KMS-11 (cell line): ENCODE results near the gene PRND.

Source experiments
- H2AFZ ChIP-seq: fragments of 200-600 bp; sonication (generic); 2 replicates; pipeline ENCODE4 v1.6.1; 2016; ENCODE audit warnings: antibody characterized with exemption, mixed run types, low read depth
- H3K27ac ChIP-seq: fragments of 200-600 bp; sonication (generic); 2 replicates; pipeline ENCODE4 v1.6.1; 2016; ENCODE audit warnings: mild to moderate bottlenecking, mixed run types
- H3K27me3 ChIP-seq: fragments of 200-600 bp; sonication (generic); 2 replicates; pipeline ENCODE4 v1.6.1; 2017; ENCODE audit warnings: mild to moderate bottlenecking, low read depth, mixed run types, moderate library complexity; ENCODE audit not compliant: insufficient read depth
- H3K36me3 ChIP-seq: fragments of 200-600 bp; sonication (generic); 2 replicates; pipeline ENCODE4 v1.6.1; 2017; ENCODE audit warnings: mild to moderate bottlenecking, mixed run types; ENCODE audit not compliant: insufficient read depth
- H3K4me1 ChIP-seq: fragments of 200-600 bp; sonication (generic); 2 replicates; pipeline ENCODE4 v1.6.1; 2016; ENCODE audit warnings: mild to moderate bottlenecking, low read depth, mixed run types; ENCODE audit not compliant: poor library complexity, severe bottlenecking
- H3K4me2 ChIP-seq: fragments of 200-600 bp; sonication (generic); 2 replicates; pipeline ENCODE4 v1.7.0; 2016; ENCODE audit warnings: mild to moderate bottlenecking, mixed run types
- H3K4me3 ChIP-seq: fragments of 200-600 bp; sonication (generic); IDR thresholded peaks from 2 replicates; pipeline ENCODE4 v1.6.1; 2017; ENCODE audit warnings: low read depth, low read length, mixed read lengths; ENCODE audit not compliant: insufficient read depth
- H3K79me2 ChIP-seq: fragments of 200-600 bp; sonication (generic); 2 replicates; pipeline ENCODE4 v1.6.1; 2016; ENCODE audit warnings: low read depth, mixed run types; ENCODE audit not compliant: insufficient read depth
- H3K9ac ChIP-seq: fragments of 200-600 bp; sonication (generic); 2 replicates; pipeline ENCODE4 v1.6.1; 2016; ENCODE audit warnings: mild to moderate bottlenecking, mixed run types
- H4K20me1 ChIP-seq: fragments of 200-600 bp; sonication (generic); 2 replicates; pipeline ENCODE4 v1.6.1; 2016; ENCODE audit warnings: mild to moderate bottlenecking, mixed run types; ENCODE audit not compliant: insufficient read depth
- TF ChIP-seq, protein P1 (sequence below): fragments of 200-600 bp; sonication (generic); conservative IDR thresholded peaks from 2 replicates; pipeline ENCODE4 v1.6.1; 2017; ENCODE audit warnings: low read depth, mild to moderate bottlenecking, antibody characterized with exemption, low read length, moderate library complexity, mixed read lengths

The PRND gene

DNA sequence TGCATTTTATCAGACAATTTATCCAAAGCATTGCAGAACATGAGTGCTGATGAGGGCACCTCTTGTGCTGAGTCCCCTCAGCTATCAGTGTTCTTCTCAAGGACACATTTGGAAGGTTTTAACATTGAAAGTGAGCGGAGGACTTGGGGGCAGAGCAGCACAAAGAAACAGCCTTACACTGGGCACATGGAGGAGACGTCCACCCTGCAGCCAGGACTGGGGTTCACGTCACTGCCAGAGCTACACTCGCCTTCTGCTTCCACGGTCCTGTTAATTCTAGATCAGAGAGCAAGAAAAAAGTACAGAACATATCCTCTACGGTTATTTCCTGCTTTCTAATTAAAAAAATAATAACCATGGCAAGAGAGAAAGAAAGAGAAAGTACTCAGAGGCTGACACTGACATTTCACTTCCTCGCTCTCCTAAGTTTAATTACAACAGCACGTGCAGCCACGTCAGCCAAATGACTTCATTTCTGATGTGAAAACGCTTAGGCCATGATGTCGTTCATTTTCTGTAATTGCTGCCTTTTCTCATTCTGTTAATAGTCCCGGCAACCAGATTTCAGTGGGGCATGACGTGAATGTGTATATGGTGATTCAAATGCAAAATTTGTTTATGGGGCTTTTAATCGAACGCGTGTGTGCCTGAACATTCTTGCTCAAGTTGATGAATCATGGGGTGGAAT lies 5.1 kb downstream of the PRND start:
- Histone ChIP-seq H2AFZ (no peak overlapping the region), H3K4me2 (no peak overlapping the region), H3K4me3 (no peak overlapping the region)

DNA sequence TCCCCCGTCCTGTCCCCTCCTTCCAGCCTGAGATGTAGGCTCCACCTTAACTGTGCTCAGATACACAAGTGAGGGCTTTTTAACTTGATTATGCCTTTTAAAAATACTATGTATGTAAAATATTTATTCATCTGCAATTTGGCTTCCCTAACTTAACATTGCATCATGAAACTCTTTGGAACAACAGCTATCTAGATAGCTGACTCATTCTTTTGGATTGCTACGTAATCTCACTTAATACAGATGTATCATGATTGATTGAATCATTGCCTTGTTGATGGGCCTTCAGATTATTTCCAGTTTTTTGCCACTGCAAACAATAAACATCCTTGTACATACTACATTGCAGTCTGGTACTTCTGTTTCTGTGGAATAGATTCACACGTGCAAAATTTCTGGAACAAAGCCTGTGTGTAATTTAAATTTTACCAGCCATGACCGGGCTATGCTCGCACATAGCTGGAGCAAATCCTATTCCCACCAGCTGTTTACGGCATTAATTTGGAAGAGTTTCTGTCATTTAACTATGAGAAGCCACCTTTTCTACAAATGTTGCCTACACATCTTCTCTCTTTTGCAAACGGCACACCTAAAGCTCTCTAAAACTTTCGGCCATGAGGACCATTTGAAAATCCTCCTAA lies 6.5 kb downstream of the PRND start:
- Histone ChIP-seq H3K9ac (no peak overlapping the region), H3K27ac (no peak overlapping the region), H3K36me3 (no peaks in the 10 kb centered on the region), H2AFZ (no peak overlapping the region), H3K79me2 (no peaks in the 10 kb centered on the region), H3K4me3 (no peak overlapping the region), H3K4me1 (no peaks in the 10 kb centered on the region), H3K27me3 (no peaks in the 10 kb centered on the region), H3K4me2 (no peak overlapping the region), H4K20me1 (no peaks in the 10 kb centered on the region)
- TF ChIP-seq, protein P1, sequence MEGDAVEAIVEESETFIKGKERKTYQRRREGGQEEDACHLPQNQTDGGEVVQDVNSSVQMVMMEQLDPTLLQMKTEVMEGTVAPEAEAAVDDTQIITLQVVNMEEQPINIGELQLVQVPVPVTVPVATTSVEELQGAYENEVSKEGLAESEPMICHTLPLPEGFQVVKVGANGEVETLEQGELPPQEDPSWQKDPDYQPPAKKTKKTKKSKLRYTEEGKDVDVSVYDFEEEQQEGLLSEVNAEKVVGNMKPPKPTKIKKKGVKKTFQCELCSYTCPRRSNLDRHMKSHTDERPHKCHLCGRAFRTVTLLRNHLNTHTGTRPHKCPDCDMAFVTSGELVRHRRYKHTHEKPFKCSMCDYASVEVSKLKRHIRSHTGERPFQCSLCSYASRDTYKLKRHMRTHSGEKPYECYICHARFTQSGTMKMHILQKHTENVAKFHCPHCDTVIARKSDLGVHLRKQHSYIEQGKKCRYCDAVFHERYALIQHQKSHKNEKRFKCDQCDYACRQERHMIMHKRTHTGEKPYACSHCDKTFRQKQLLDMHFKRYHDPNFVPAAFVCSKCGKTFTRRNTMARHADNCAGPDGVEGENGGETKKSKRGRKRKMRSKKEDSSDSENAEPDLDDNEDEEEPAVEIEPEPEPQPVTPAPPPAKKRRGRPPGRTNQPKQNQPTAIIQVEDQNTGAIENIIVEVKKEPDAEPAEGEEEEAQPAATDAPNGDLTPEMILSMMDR = no peak

More for the DNA sequence above, 5.1 kb downstream of the PRND start:
- TF ChIP-seq, protein P1 = no peak
- no peaks in the 10 kb centered on the region for H4K20me1 ChIP-seq
- H3K4me1 ChIP-seq = no peaks in the 10 kb centered on the region
- H3K79me2 ChIP-seq = no peaks in the 10 kb centered on the region
- no peak overlapping the region for H3K27ac ChIP-seq
- H3K36me3 ChIP-seq = no peaks in the 10 kb centered on the region
- H3K27me3 ChIP-seq = no peaks in the 10 kb centered on the region
- H3K9ac ChIP-seq = no peak overlapping the region

DNA sequence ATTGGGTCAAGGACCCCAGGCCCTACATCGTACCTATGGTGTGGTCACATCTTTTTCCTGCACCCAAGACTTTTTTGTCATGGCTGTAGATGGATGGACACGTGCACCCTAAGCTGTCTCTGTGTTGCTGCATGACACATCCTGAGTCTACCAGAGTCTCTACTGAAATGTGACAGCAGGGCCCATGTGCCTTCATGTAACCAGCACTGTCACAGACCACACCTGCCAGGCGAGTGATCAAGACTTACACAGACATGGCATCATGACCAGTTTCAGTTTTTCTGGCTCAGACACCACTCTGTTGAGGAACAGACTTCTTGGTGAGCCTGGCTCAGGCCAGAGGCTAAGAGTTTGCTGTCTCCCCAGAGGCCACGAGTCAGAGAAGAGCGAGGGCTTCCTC lies 7.6 kb downstream of the PRND start:
- TF ChIP-seq, protein P1 = no peak
- Histone ChIP-seq H3K79me2 (no peaks in the 10 kb centered on the region), H3K4me2 (no peak overlapping the region), H3K4me3 (no peak overlapping the region), H3K9ac (no peak overlapping the region), H2AFZ (no peak overlapping the region), H3K27me3 (no peaks in the 10 kb centered on the region), H3K36me3 (no peaks in the 10 kb centered on the region), H3K4me1 (no peaks in the 10 kb centered on the region), H4K20me1 (no peaks in the 10 kb centered on the region), H3K27ac (no peak overlapping the region)

DNA sequence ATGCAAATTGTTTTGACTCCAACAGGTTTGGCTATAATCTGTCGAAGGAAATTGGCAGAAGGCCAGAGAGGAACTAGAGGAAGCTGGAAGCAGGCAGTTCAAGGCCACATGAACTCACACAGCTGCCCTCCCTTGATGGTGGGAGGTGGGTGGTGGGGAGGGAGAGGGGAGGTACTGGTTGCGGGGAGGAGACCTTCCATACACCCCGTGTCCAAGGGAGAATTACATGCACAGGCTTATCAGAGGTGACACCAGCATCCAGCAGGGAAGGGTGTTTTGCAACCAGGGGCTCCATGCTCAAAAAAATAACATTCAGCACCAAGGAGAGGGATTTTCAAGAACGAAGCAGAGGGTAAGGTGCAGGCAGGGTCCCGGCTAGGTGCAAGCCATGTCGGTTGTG lies 9.1 kb downstream of the PRND start:
- no peak overlapping the region for H3K27ac ChIP-seq
- no peaks in the 10 kb centered on the region for H4K20me1 ChIP-seq
- no peak overlapping the region for H3K4me3 ChIP-seq
- no peaks in the 10 kb centered on the region for H3K4me1 ChIP-seq
- H3K9ac ChIP-seq = no peak overlapping the region
- no peak overlapping the region for H3K4me2 ChIP-seq
- no peak overlapping the region for H2AFZ ChIP-seq
- no peaks in the 10 kb centered on the region for H3K79me2 ChIP-seq
- TF ChIP-seq, protein P1 = no peak
- no peaks in the 10 kb centered on the region for H3K36me3 ChIP-seq
- no peaks in the 10 kb centered on the region for H3K27me3 ChIP-seq
